GM23248 (cell line): Measurements from ENCODE around the gene CCL14.

ENCODE experiments used
- EZH2 ChIP-seq: fragments of 200-600 bp; sonication (generic); IDR thresholded peaks from 2 replicates; pipeline ENCODE4 v1.6.1; 2018; ENCODE audit warnings: antibody characterized with exemption, mild to moderate bottlenecking; ENCODE audit not compliant: insufficient read depth, poor library complexity, severe bottlenecking
- EZH2phosphoT487 ChIP-seq: fragments of 200-600 bp; sonication (generic); IDR thresholded peaks from 2 replicates; pipeline ENCODE4 v1.6.1; 2018; ENCODE audit warnings: antibody characterized with exemption, moderate library complexity, mild to moderate bottlenecking, low read depth; ENCODE audit not compliant: insufficient read depth

DNA sequence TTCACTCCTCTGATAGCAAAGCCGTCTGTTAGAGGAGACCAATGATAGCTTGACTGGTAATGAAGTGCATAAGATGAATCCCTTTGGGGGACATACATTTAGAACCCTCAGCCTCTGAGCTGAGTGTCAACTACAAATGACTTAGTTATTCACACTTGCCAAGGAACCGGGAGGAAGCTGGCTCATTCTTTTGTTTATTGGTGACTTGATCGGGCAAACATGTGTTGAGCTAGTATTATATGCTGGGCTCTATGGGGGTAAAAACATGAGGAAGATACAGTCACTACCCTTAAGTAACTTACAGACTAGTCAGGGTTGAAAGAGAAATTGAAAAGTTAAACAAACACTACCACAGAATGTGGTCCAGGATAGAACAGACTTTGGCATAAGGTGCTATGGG, 8.2 kb downstream of the CCL14 start:
- TF ChIP-seq EZH2, result no peak
- TF ChIP-seq EZH2phosphoT487, result no peak
